Chondrocyte (in vitro differentiated cells): Measurements from ENCODE around the gene GRB10. TPM values are rescaled to one million over a fixed set of nuclear protein-coding genes. Genes with fewer than 3 reads are reported as not detected.

Experiments
- DNase-seq: peaks from one replicate; pipeline ENCODE4 v3.0.0; 2021; ENCODE audit warnings: mixed read lengths, low spot score
- H3K27ac Mint-ChIP-seq: one replicate; pipeline ENCODE4 v1.8.0; 2021; ENCODE audit warnings: mild to moderate bottlenecking, moderate library complexity, mixed read lengths; ENCODE audit not compliant: unreplicated experiment
- H3K27me3 Mint-ChIP-seq: 2 replicates; pipeline ENCODE4 v1.8.0; 2021; ENCODE audit warnings: low read depth, mixed read lengths
- H3K36me3 Mint-ChIP-seq: 2 replicates; pipeline ENCODE4 v1.8.0; 2021; ENCODE audit warnings: low read depth, mixed read lengths
- H3K4me1 Mint-ChIP-seq: 2 replicates; pipeline ENCODE4 v1.8.0; 2021; ENCODE audit warnings: low read depth, mild to moderate bottlenecking, mixed read lengths
- H3K4me3 Mint-ChIP-seq: one replicate; pipeline ENCODE4 v1.8.0; 2021; ENCODE audit warnings: mild to moderate bottlenecking, moderate library complexity, mixed read lengths; ENCODE audit not compliant: unreplicated experiment
- H3K9me3 Mint-ChIP-seq: 2 replicates; pipeline ENCODE4 v1.8.0; 2021; ENCODE audit warnings: low read depth, mixed read lengths
- CTCF ChIP-seq: fragments of 200-600 bp; sonication (generic); IDR thresholded peaks from 2 replicates; pipeline ENCODE4 v1.5.0; 2021; ENCODE audit warnings: antibody characterized with exemption, mild to moderate bottlenecking, moderate library complexity
- total RNA-seq: library from RNA; stranded (reverse); gene quantifications from 3 replicates; pipeline ENCODE4 v1.2.1, GENCODE V29; 2021

The GRB10 gene
- total RNA-seq, 1 donor from 2014 or later = 73.7 TPM

- Mint-ChIP-seq H3K4me1 (peaks cover 60% of the 10 kb centered on the region), H3K4me3 (no peak overlapping the region), H3K27me3 (no peaks in the 10 kb centered on the region), H3K9me3 (no peaks in the 10 kb centered on the region), H3K36me3 (no peaks in the 10 kb centered on the region), H3K27ac (no peak overlapping the region)
- no peak for DNase-seq
- no peak for TF ChIP-seq CTCF
These were observed 47.4 kb downstream of the GRB10 start for GRCh38 chr7:50735333-50735732.

GRCh38 chr7:50734246-50734645 lies 48.5 kb downstream of the GRB10 start:
- no peaks in the 10 kb centered on the region for H3K27me3 Mint-ChIP-seq
- no peaks in the 10 kb centered on the region for H3K9me3 Mint-ChIP-seq
- peaks cover 60% of the 10 kb centered on the region for H3K4me1 Mint-ChIP-seq
- no peak overlapping the region for H3K4me3 Mint-ChIP-seq
- no peak for TF ChIP-seq CTCF
- H3K27ac Mint-ChIP-seq = peak overlapping the region; percentile 67
- H3K36me3 Mint-ChIP-seq = no peaks in the 10 kb centered on the region
- no peak for DNase-seq

GRCh38 chr7:50733552-50733951 lies 49.1 kb downstream of the GRB10 start:
- H3K4me1 Mint-ChIP-seq = peaks cover 58% of the 10 kb centered on the region
- no peak for DNase-seq
- H3K4me3 Mint-ChIP-seq = no peak overlapping the region
- no peaks in the 10 kb centered on the region for H3K9me3 Mint-ChIP-seq
- no peaks in the 10 kb centered on the region for H3K27me3 Mint-ChIP-seq
- peak overlapping the region; percentile 68 for H3K27ac Mint-ChIP-seq
- TF ChIP-seq CTCF = no peak
- no peaks in the 10 kb centered on the region for H3K36me3 Mint-ChIP-seq

- H3K4me1 Mint-ChIP-seq = peaks cover 68% of the 10 kb centered on the region
- no peak overlapping the region for H3K27ac Mint-ChIP-seq
- TF ChIP-seq CTCF = no peak
- DNase-seq = no peak
- H3K4me3 Mint-ChIP-seq = no peak overlapping the region
- no peaks in the 10 kb centered on the region for H3K36me3 Mint-ChIP-seq
- no peaks in the 10 kb centered on the region for H3K9me3 Mint-ChIP-seq
- H3K27me3 Mint-ChIP-seq = no peaks in the 10 kb centered on the region
These were observed 50.8 kb downstream of the GRB10 start for GRCh38 chr7:50731703-50732582.

GRCh38 chr7:50730446-50731400 lies 52.0 kb downstream of the GRB10 start:
- no peak for TF ChIP-seq CTCF
- Mint-ChIP-seq H3K27me3 (no peaks in the 10 kb centered on the region), H3K9me3 (no peaks in the 10 kb centered on the region), H3K4me1 (peaks cover 77% of the 10 kb centered on the region), H3K27ac (peak overlapping the region; percentile 65), H3K36me3 (peaks cover under 1% of the 10 kb centered on the region), H3K4me3 (no peak overlapping the region)
- DNase-seq = no peak
